GM23248 (cell line): Measurements from ENCODE around the gene RNF13. TPM values are rescaled to one million over a fixed set of nuclear protein-coding genes. Genes with fewer than 3 reads are reported as not detected.
"Not testable (repeated sequence)": the region's sequence is repeated elsewhere in the genome, so short reads cannot be mapped to it uniquely, and the experiment has no call there.

Source experiments
- DNase-seq: peaks from one replicate; pipeline ENCODE4 v3.0.0-alpha.2; 2015
- H2AFZ ChIP-seq: fragments of 200-600 bp; sonication (generic); 2 replicates; pipeline ENCODE4 v1.6.1; 2016; ENCODE audit warnings: antibody characterized with exemption
- H3F3A ChIP-seq: fragments of 200-600 bp; sonication (generic); 2 replicates; pipeline ENCODE4 v1.6.1; 2016; ENCODE audit warnings: mild to moderate bottlenecking, antibody characterized with exemption, mixed run types; ENCODE audit not compliant: insufficient read depth
- H3K27ac ChIP-seq: fragments of 200-600 bp; sonication (generic); 2 replicates; pipeline ENCODE4 v1.5.1; 2016; ENCODE audit warnings: mild to moderate bottlenecking
- H3K27me3 ChIP-seq: fragments of 200-600 bp; sonication (generic); replicated peaks from 2 replicates; pipeline ENCODE4 v1.6.1; 2016; ENCODE audit warnings: mild to moderate bottlenecking; ENCODE audit not compliant: insufficient read depth
- H3K36me3 ChIP-seq: fragments of 200-600 bp; sonication (generic); 2 replicates; pipeline ENCODE4 v1.6.1; 2016; ENCODE audit warnings: low read depth, mild to moderate bottlenecking
- H3K4me1 ChIP-seq: fragments of 200-600 bp; sonication (generic); 2 replicates; pipeline ENCODE4 v1.6.1; 2016; ENCODE audit warnings: mild to moderate bottlenecking; ENCODE audit not compliant: insufficient read depth
- H3K4me2 ChIP-seq: fragments of 200-600 bp; sonication (generic); one replicate; pipeline ENCODE4 v1.6.1; 2016; ENCODE audit warnings: mild to moderate bottlenecking; ENCODE audit not compliant: unreplicated experiment
- H3K4me3 ChIP-seq: fragments of 200-600 bp; sonication (generic); 2 replicates; pipeline ENCODE4 v1.5.1; 2016; ENCODE audit warnings: mild to moderate bottlenecking
- H3K79me2 ChIP-seq: fragments of 200-600 bp; sonication (generic); 2 replicates; pipeline ENCODE4 v1.6.1; 2016; ENCODE audit warnings: mild to moderate bottlenecking; ENCODE audit not compliant: insufficient read depth
- H3K9ac ChIP-seq: fragments of 200-600 bp; sonication (generic); 2 replicates; pipeline ENCODE4 v1.6.1; 2016; ENCODE audit warnings: mild to moderate bottlenecking
- H3K9me2 ChIP-seq: fragments of 200-600 bp; sonication (generic); 2 replicates; pipeline ENCODE4 v1.6.1; 2016; ENCODE audit warnings: mixed run types, mild to moderate bottlenecking, moderate library complexity; ENCODE audit not compliant: insufficient read depth
- H3K9me3 ChIP-seq: fragments of 200-600 bp; sonication (generic); one replicate; pipeline ENCODE4 v1.6.1; 2017; ENCODE audit warnings: low read depth
- H4K20me1 ChIP-seq: fragments of 200-600 bp; sonication (generic); 2 replicates; pipeline ENCODE4 v1.6.0; 2016; ENCODE audit not compliant: insufficient read depth
- EZH2 ChIP-seq: fragments of 200-600 bp; sonication (generic); IDR thresholded peaks from 2 replicates; pipeline ENCODE4 v1.6.1; 2018; ENCODE audit warnings: antibody characterized with exemption, mild to moderate bottlenecking; ENCODE audit not compliant: insufficient read depth, poor library complexity, severe bottlenecking
- EZH2phosphoT487 ChIP-seq: fragments of 200-600 bp; sonication (generic); IDR thresholded peaks from 2 replicates; pipeline ENCODE4 v1.6.1; 2018; ENCODE audit warnings: antibody characterized with exemption, moderate library complexity, mild to moderate bottlenecking, low read depth; ENCODE audit not compliant: insufficient read depth
- WGBS, 2 experiments: methylation state at CpG; one replicate each; pipeline ENCODE4 v1.1.6; 2015 to 2017; ENCODE audit warnings: low lambda C conversion rate in 2 of 2, low coverage in 1 of 2; ENCODE audit errors: missing lambda C conversion rate in 2 of 2; 5-methylcytosine and 5-hydroxymethylcytosine counted together
- in situ Hi-C: fragments of 300-500 bp; cut with MboI; formaldehyde crosslinking; loops from 2 replicates; pipeline ENCODE4 v1.15.0; 2020
- polyA plus RNA-seq: library from polyadenylated mRNA; unstranded; fragments of >200 nt; fragmentation: Nextera tagmentation; extraction: Ambion mirVana; gene quantifications from 2 replicates; pipeline ENCODE4 v1.2.1, GENCODE V29; 2016
- total RNA-seq: library from RNA; depleted of rRNA; stranded (reverse); fragments of >200 nt; shearing (Covaris generic); gene quantifications from 2 replicates; pipeline ENCODE4 v1.2.3, GENCODE V29; 2014

The RNF13 gene
- total and polyA plus RNA-seq, 2 experiments from 2014 or later: 48.7 to 100.0 TPM

- no peak overlapping the region for H3K9ac ChIP-seq
Observed at GRCh38 chr3:149879872-149880271, 66.9 kb downstream of the RNF13 start.

GRCh38 chr3:149881879-149882278 is 68.9 kb downstream of the RNF13 start:
- Histone ChIP-seq H3K36me3 (no peaks in the 10 kb centered on the region), H3K4me2 (no peak overlapping the region), H3K9me3 (no peaks in the 10 kb centered on the region), H3K4me1 (no peaks in the 10 kb centered on the region), H3K27ac (no peak overlapping the region), H3K9ac (no peak overlapping the region), H3K27me3 (no peaks in the 10 kb centered on the region), H3K4me3 (no peak overlapping the region), H3F3A (no peaks in the 10 kb centered on the region), H4K20me1 (no peaks in the 10 kb centered on the region), H3K79me2 (0 out of 2 replicates have a peak, but pooled peaks cover 8% of the 10 kb centered on the region), H2AFZ (no peak overlapping the region), H3K9me2 (no peaks in the 10 kb centered on the region)
- TF ChIP-seq EZH2 (no peak), EZH2phosphoT487 (no peak)
- no peak for DNase-seq
- in situ Hi-C loops: no loop called here
- 60 to 62% methylated on average over 4 of the region's 4 CpGs for WGBS, 2 experiments

More at GRCh38 chr3:149879872-149880271, 66.9 kb downstream of the RNF13 start:
- no peaks in the 10 kb centered on the region for H3K27me3 ChIP-seq
- 2 to 3% methylated on average over 2 of the region's 2 CpGs for WGBS, 2 experiments
- peak; percentile 77 for DNase-seq
- in situ Hi-C loops: no loop called here
- no peak overlapping the region for H3K4me2 ChIP-seq
- no peaks in the 10 kb centered on the region for H3F3A ChIP-seq
- no peak overlapping the region for H2AFZ ChIP-seq
- no peaks in the 10 kb centered on the region for H3K4me1 ChIP-seq
- H3K27ac ChIP-seq: no peak overlapping the region
- H3K79me2 ChIP-seq: no peaks in the 10 kb centered on the region
- no peaks in the 10 kb centered on the region for H3K9me2 ChIP-seq
- H3K4me3 ChIP-seq: no peak overlapping the region
- H4K20me1 ChIP-seq: no peaks in the 10 kb centered on the region
- TF ChIP-seq EZH2phosphoT487 (no peak), EZH2 (no peak)
- H3K9me3 ChIP-seq: no peaks in the 10 kb centered on the region
- H3K36me3 ChIP-seq: no peaks in the 10 kb centered on the region

- H3K36me3 ChIP-seq: no peaks in the 10 kb centered on the region; the same call in 1 of the 2 replicates
- no peak overlapping the region for H3K9ac ChIP-seq
- no peak overlapping the region for H3K4me3 ChIP-seq
- in situ Hi-C loops: no loop called here
- H3F3A ChIP-seq: no peaks in the 10 kb centered on the region
- no peak for TF ChIP-seq EZH2
- TF ChIP-seq EZH2phosphoT487: no peak
- H3K27me3 ChIP-seq: no peaks in the 10 kb centered on the region
- H3K4me1 ChIP-seq: no peaks in the 10 kb centered on the region
- H3K79me2 ChIP-seq: 0 out of 2 replicates have a peak, but pooled peaks cover 8% of the 10 kb centered on the region
- no peaks in the 10 kb centered on the region for H3K9me3 ChIP-seq
- no peak overlapping the region for H2AFZ ChIP-seq
- DNase-seq: no peak
- H3K9me2 ChIP-seq: no peaks in the 10 kb centered on the region
- no peak overlapping the region for H3K27ac ChIP-seq
- no peak overlapping the region for H3K4me2 ChIP-seq
- 91 to 96% methylated on average over 1 of the region's 1 CpG for WGBS, 2 experiments
- H4K20me1 ChIP-seq: no peaks in the 10 kb centered on the region
Observed at GRCh38 chr3:149883134-149883533, 70.1 kb downstream of the RNF13 start.

- in situ Hi-C loops, H3K27ac ChIP-seq, H3F3A ChIP-seq, H3K4me2 ChIP-seq, H3K36me3 ChIP-seq, H3K9me2 ChIP-seq, H3K27me3 ChIP-seq, H3K79me2 ChIP-seq, H4K20me1 ChIP-seq, H3K9me3 ChIP-seq, H3K4me1 ChIP-seq, H3K9ac ChIP-seq, DNase-seq, H3K4me3 ChIP-seq, H2AFZ ChIP-seq: not testable (repeated sequence)
- WGBS, 2 experiments: 89% methylated on average over 5 of the region's 5 CpGs
Observed at GRCh38 chr3:149883860-149884259, 70.8 kb downstream of the RNF13 start.

- H3K9me3 ChIP-seq, H3K36me3 ChIP-seq, H3F3A ChIP-seq, H3K4me2 ChIP-seq, H3K79me2 ChIP-seq, DNase-seq, H3K27ac ChIP-seq, in situ Hi-C loops, H3K9me2 ChIP-seq, H3K27me3 ChIP-seq, H4K20me1 ChIP-seq, H3K9ac ChIP-seq, H2AFZ ChIP-seq, H3K4me1 ChIP-seq, H3K4me3 ChIP-seq: not testable (repeated sequence)
Observed at GRCh38 chr3:149884848-149885247, 71.8 kb downstream of the RNF13 start.
